Type B pancreatic cell (in vitro differentiated cells): Measurements from ENCODE around the gene PLCL2. TPM values are rescaled to one million over a fixed set of nuclear protein-coding genes. Genes with fewer than 3 reads are reported as not detected.
"Not testable (repeated sequence)": the region's sequence is repeated elsewhere in the genome, so short reads cannot be mapped to it uniquely, and the experiment has no call there.

Experiments used
- DNase-seq: peaks from one replicate; pipeline ENCODE4 v3.0.0; 2021; ENCODE audit warnings: mixed read lengths; ENCODE audit not compliant: unreplicated experiment; ENCODE audit errors: extremely low spot score
- H3K27ac Mint-ChIP-seq: 2 replicates; pipeline ENCODE4 v1.8.0; 2021; ENCODE audit warnings: mild to moderate bottlenecking, mixed read lengths
- H3K27me3 Mint-ChIP-seq: 2 replicates; pipeline ENCODE4 v1.8.0; 2021; ENCODE audit warnings: mixed read lengths
- H3K36me3 Mint-ChIP-seq: 2 replicates; pipeline ENCODE4 v1.8.0; 2021; ENCODE audit warnings: mixed read lengths
- H3K4me1 Mint-ChIP-seq: one replicate; pipeline ENCODE4 v1.8.0; 2021; ENCODE audit warnings: mixed read lengths; ENCODE audit not compliant: unreplicated experiment
- H3K4me3 Mint-ChIP-seq: 2 replicates; pipeline ENCODE4 v1.8.0; 2021; ENCODE audit warnings: mild to moderate bottlenecking, mixed read lengths
- H3K9me3 Mint-ChIP-seq: 2 replicates; pipeline ENCODE4 v1.8.0; 2021; ENCODE audit warnings: mixed read lengths
- CTCF ChIP-seq: fragments of 200-600 bp; sonication (generic); conservative IDR thresholded peaks from 2 replicates; pipeline ENCODE4 v1.5.0; 2021; ENCODE audit warnings: antibody characterized with exemption, mild to moderate bottlenecking
- total RNA-seq: library from RNA; stranded (reverse); gene quantifications from 2 replicates; pipeline ENCODE4 v1.2.1, GENCODE V29; 2021; ENCODE audit warnings: low replicate concordance

Gene PLCL2
- total RNA-seq, 1 donor from 2014 or later: 10.6 TPM

- Mint-ChIP-seq H3K27ac (no peak overlapping the region), H3K27me3 (no peaks in the 10 kb centered on the region), H3K9me3 (peaks cover 10% of the 10 kb centered on the region), H3K4me1 (peaks cover 6% of the 10 kb centered on the region), H3K4me3 (no peak overlapping the region), H3K36me3 (peaks cover 5% of the 10 kb centered on the region)
- no peak for TF ChIP-seq CTCF
- DNase-seq: no peak
Measured at GRCh38 chr3:16978234-16978920, 93.6 kb downstream of the PLCL2 start.

- H3K4me3 Mint-ChIP-seq: no peak overlapping the region
- H3K36me3 Mint-ChIP-seq: peaks cover 2% of the 10 kb centered on the region
- TF ChIP-seq CTCF: no peak
- H3K27ac Mint-ChIP-seq: no peak overlapping the region
- peaks cover 6% of the 10 kb centered on the region for H3K4me1 Mint-ChIP-seq
- H3K9me3 Mint-ChIP-seq: peaks cover 7% of the 10 kb centered on the region
- no peak for DNase-seq
- H3K27me3 Mint-ChIP-seq: no peaks in the 10 kb centered on the region
Measured at GRCh38 chr3:16978921-16979271, 94.1 kb downstream of the PLCL2 start.

GRCh38 chr3:16979769-16980515, 95.2 kb downstream of the PLCL2 start:
- H3K36me3 Mint-ChIP-seq, H3K4me3 Mint-ChIP-seq, H3K9me3 Mint-ChIP-seq, DNase-seq, H3K27ac Mint-ChIP-seq, H3K27me3 Mint-ChIP-seq, H3K4me1 Mint-ChIP-seq: not testable (repeated sequence)

GRCh38 chr3:16980526-16980925, 95.8 kb downstream of the PLCL2 start:
- not testable (repeated sequence) for H3K27me3 Mint-ChIP-seq, H3K4me3 Mint-ChIP-seq, H3K4me1 Mint-ChIP-seq, DNase-seq, H3K9me3 Mint-ChIP-seq, H3K27ac Mint-ChIP-seq, H3K36me3 Mint-ChIP-seq

- H3K4me3 Mint-ChIP-seq: no peak overlapping the region
- no peak for TF ChIP-seq CTCF
- H3K9me3 Mint-ChIP-seq: no peaks in the 10 kb centered on the region
- H3K27me3 Mint-ChIP-seq: no peaks in the 10 kb centered on the region
- peaks cover 6% of the 10 kb centered on the region for H3K4me1 Mint-ChIP-seq
- no peak for DNase-seq
- H3K27ac Mint-ChIP-seq: no peak overlapping the region
- no peaks in the 10 kb centered on the region for H3K36me3 Mint-ChIP-seq
Measured at GRCh38 chr3:16982460-16982859, 97.7 kb downstream of the PLCL2 start.

GRCh38 chr3:16985608-16986007, 100.9 kb downstream of the PLCL2 start:
- TF ChIP-seq CTCF: no peak

More at GRCh38 chr3:16985608-16986007, 100.9 kb downstream of the PLCL2 start:
- Mint-ChIP-seq H3K36me3 (no peaks in the 10 kb centered on the region), H3K4me1 (peaks cover 6% of the 10 kb centered on the region), H3K27ac (no peak overlapping the region), H3K27me3 (no peaks in the 10 kb centered on the region), H3K4me3 (no peak overlapping the region), H3K9me3 (no peaks in the 10 kb centered on the region)
- no peak for DNase-seq
